Coronary artery (tissue), 2 donors: ENCODE data around the gene THY1.
A peak's percentile ranks its signal among the peaks of the same experiment; 100 is the strongest.

Source experiments
- DNase-seq: peaks from one replicate; pipeline ENCODE4 v3.0.0-alpha.2; 2017; ENCODE audit warnings: low spot score
- H3K27ac ChIP-seq, 2 donors: fragments of 200-600 bp; sonication (generic); one replicate each; pipeline ENCODE4 v1.5.1; 2016 to 2019
- H3K4me3 ChIP-seq: fragments of 200-600 bp; sonication (generic); 2 replicates; pipeline ENCODE4 v1.5.1; 2016; ENCODE audit warnings: mild to moderate bottlenecking, moderate library complexity
- TF ChIP-seq, protein P1 (sequence below): fragments of 200-600 bp; sonication (generic); IDR thresholded peaks from one replicate; pipeline ENCODE4 v1.5.1; 2019; ENCODE audit warnings: antibody characterized with exemption

Gene THY1

DNA sequence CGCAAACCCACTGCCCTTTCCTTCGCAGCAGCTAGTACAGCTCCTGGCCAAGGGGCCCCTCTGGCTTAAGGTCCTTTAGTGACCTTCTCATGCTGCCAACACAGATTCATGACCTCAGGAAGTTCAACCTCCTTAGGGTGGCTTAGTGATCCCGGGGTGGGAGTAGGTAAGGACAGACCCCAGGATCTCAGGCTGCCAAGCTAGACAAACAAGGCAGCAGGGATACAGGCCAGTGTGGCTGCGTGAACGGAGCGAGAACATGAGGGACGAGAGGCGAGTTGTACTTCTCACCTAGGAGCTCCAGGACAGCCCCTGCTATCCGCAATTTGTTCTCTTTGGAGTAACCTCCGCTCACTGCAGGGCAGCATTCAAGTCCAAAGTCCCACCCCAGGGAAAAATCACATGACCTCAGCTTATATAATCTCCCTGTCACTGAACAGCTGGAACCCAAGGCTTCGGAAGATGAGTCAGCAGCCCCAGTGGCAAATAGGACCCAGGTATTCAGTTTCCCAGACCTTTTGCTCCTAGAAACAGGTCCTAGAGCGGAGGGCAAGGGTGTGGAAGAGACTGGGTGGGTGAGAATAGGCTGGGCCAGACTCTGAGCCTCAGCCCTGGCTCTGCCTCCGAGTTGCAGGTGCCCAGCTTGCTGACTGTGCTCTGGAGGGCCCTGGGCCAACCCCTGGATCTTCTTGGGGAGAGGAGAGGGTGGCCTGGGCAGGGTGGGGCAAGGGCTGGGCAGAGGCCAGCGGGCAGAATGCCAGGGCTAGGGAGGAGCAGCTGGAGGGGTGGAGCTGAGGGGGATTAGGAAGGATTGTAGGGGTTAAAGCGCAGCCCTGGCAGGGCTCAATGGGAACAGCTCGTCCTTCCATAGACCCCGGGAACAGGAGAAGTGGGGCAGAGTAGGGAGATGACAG lies 54.6 kb downstream of the THY1 start:
- no peak overlapping the region for H3K4me3 ChIP-seq
- TF ChIP-seq, protein P1, sequence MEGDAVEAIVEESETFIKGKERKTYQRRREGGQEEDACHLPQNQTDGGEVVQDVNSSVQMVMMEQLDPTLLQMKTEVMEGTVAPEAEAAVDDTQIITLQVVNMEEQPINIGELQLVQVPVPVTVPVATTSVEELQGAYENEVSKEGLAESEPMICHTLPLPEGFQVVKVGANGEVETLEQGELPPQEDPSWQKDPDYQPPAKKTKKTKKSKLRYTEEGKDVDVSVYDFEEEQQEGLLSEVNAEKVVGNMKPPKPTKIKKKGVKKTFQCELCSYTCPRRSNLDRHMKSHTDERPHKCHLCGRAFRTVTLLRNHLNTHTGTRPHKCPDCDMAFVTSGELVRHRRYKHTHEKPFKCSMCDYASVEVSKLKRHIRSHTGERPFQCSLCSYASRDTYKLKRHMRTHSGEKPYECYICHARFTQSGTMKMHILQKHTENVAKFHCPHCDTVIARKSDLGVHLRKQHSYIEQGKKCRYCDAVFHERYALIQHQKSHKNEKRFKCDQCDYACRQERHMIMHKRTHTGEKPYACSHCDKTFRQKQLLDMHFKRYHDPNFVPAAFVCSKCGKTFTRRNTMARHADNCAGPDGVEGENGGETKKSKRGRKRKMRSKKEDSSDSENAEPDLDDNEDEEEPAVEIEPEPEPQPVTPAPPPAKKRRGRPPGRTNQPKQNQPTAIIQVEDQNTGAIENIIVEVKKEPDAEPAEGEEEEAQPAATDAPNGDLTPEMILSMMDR: no peak
- H3K27ac ChIP-seq: peak overlapping the region in 1 of 2 donors; percentile 10
- no peak for DNase-seq

GRCh38 chr11:119367661-119368120 lies 55.3 kb downstream of the THY1 start:
- TF ChIP-seq, protein P1: no peak
- no peak overlapping the region for H3K27ac ChIP-seq
- no peak overlapping the region for H3K4me3 ChIP-seq
- DNase-seq: no peak
